ENCODE measurements around the gene AMFR.

Gene AMFR

GRCh38 chr16:56347670-56348069, 77.7 kb downstream of the AMFR start:
- in situ Hi-C loops (cut with MboI; ENCODE audit: low sequenced_read_pairs, unreplicated experiment): no loop called here
- no peak for TF ChIP-seq CTCF (IDR thresholded peaks at IDR 0.05; ENCODE audit: borderline replicate concordance, control extremely low read depth, extremely low read depth, insufficient read depth, missing control alignments)
- no peak for DNase-seq (ENCODE audit: low spot score)

GRCh38 chr16:56347166-56347565, 78.2 kb downstream of the AMFR start:
- no peak for TF ChIP-seq CTCF (IDR thresholded peaks at IDR 0.05; ENCODE audit: borderline replicate concordance, control extremely low read depth, extremely low read depth, insufficient read depth, missing control alignments)
- no peak for DNase-seq (ENCODE audit: low spot score)
- in situ Hi-C loops (cut with MboI; ENCODE audit: low sequenced_read_pairs, unreplicated experiment): no loop called here

GRCh38 chr16:56346131-56346890, 79.0 kb downstream of the AMFR start:
- no peak for TF ChIP-seq CTCF (IDR thresholded peaks at IDR 0.05; ENCODE audit: borderline replicate concordance, control extremely low read depth, extremely low read depth, insufficient read depth, missing control alignments)
- DNase-seq (ENCODE audit: low spot score): no peak
- in situ Hi-C loops (cut with MboI; ENCODE audit: low sequenced_read_pairs, unreplicated experiment): no loop called here

GRCh38 chr16:56345406-56346050, 79.8 kb downstream of the AMFR start:
- in situ Hi-C loops (cut with MboI; ENCODE audit: low sequenced_read_pairs, unreplicated experiment): no loop called here
- no peak for DNase-seq (ENCODE audit: low spot score)

GRCh38 chr16:56344518-56345405, 80.6 kb downstream of the AMFR start:
- TF ChIP-seq CTCF (IDR thresholded peaks at IDR 0.05; ENCODE audit: borderline replicate concordance, control extremely low read depth, extremely low read depth, insufficient read depth, missing control alignments): no peak
- no peak for DNase-seq (ENCODE audit: low spot score)
- in situ Hi-C loops (cut with MboI; ENCODE audit: low sequenced_read_pairs, unreplicated experiment): no loop called here

More at GRCh38 chr16:56345406-56346050, 79.8 kb downstream of the AMFR start:
- no peak for TF ChIP-seq CTCF (IDR thresholded peaks at IDR 0.05; ENCODE audit: borderline replicate concordance, control extremely low read depth, extremely low read depth, insufficient read depth, missing control alignments)

Data from GM13976 (cell line).